Tibial nerve (tissue), 4 donors: ENCODE data around the gene POLR3A. TPM values are rescaled to one million over a fixed set of nuclear protein-coding genes. Genes with fewer than 3 reads are reported as not detected.

Experiments used
- DNase-seq, 2 donors: peaks; one replicate each; pipeline ENCODE4 v3.0.0-alpha.2; 2019; ENCODE audit warnings: low spot score in 2 of 2
- H3K27ac ChIP-seq, 4 donors: fragments of 200-600 bp; sonication (generic) in 3 of 4; one replicate each; pipeline ENCODE4 v1.5.1; 2017 to 2019; ENCODE audit warnings: mild to moderate bottlenecking in 1 of 4
- H3K27me3 ChIP-seq, 2 donors: fragments of 200-600 bp; sonication (generic) in 1 of 2; one replicate each; pipeline versions ENCODE4 v1.5.1 to v1.6.0; 2017 to 2019
- H3K36me3 ChIP-seq, 3 donors: fragments of 200-600 bp; sonication (generic); one replicate each; pipeline ENCODE4 v1.5.1; 2018 to 2019
- H3K4me1 ChIP-seq, 4 donors: fragments of 200-600 bp; sonication (generic) in 3 of 4; one replicate each; pipeline ENCODE4 v1.5.1; 2017 to 2019
- H3K4me3 ChIP-seq, 4 donors: fragments of 200-600 bp; sonication (generic) in 3 of 4; one replicate each; pipeline ENCODE4 v1.5.1; 2017 to 2019; ENCODE audit warnings: mild to moderate bottlenecking in 1 of 4, moderate library complexity in 1 of 4
- H3K9me3 ChIP-seq, 4 donors: fragments of 200-600 bp; sonication (generic) in 3 of 4; one replicate each; pipeline ENCODE4 v1.5.1; 2017 to 2019
- CTCF ChIP-seq, 5 experiments: fragments of 200-600 bp in 3 of 5; fragments of 450-650 bp in 2 of 5; sonication (generic) in 3 of 5; IDR thresholded peaks; one replicate each; pipeline ENCODE4 v1.5.1; 2016 to 2019; ENCODE audit warnings: antibody characterized with exemption in 5 of 5, mild to moderate bottlenecking in 3 of 5, moderate library complexity in 2 of 5
- EP300 ChIP-seq, 2 donors: sonication (generic); formaldehyde crosslinking; IDR thresholded peaks; one replicate each; pipeline ENCODE4 v1.6.1; 2017; ENCODE audit warnings: antibody characterized with exemption in 2 of 2, mild to moderate bottlenecking in 1 of 2
- POLR2A ChIP-seq, 2 donors: fragments of 450-650 bp; IDR thresholded peaks; one replicate each; pipeline ENCODE4 v1.6.1; 2017; ENCODE audit warnings: antibody characterized with exemption in 2 of 2, mild to moderate bottlenecking in 2 of 2, moderate library complexity in 2 of 2
- WGBS, 2 donors: methylation state at CpG; one replicate each; pipeline ENCODE4 v1.1.5; 2018; 5-methylcytosine and 5-hydroxymethylcytosine counted together
- total RNA-seq, 4 donors: library from RNA; depleted of rRNA; stranded (reverse); fragments of >200 nt; gene quantifications; one replicate each; pipeline ENCODE4 v1.1.0, GENCODE V29; 2016

Gene POLR3A
- total RNA-seq, 4 donors from 2014 or later: 10.2 to 16.8 (median 11.4) TPM

- DNase-seq: no peak
- no peak overlapping the region for H3K27ac ChIP-seq
- H3K27me3 ChIP-seq: no peaks in the 10 kb centered on the region
- H3K4me3 ChIP-seq: no peak overlapping the region
- H3K4me1 ChIP-seq: peaks cover 0 to 54% (median 12%) of the 10 kb centered on the region in 4 donors
- H3K36me3 ChIP-seq: peaks cover 0 to 82% (median 28%) of the 10 kb centered on the region in 3 donors
- TF ChIP-seq POLR2A (IDR thresholded peaks at IDR 0.05): no peak
- no peak for TF ChIP-seq CTCF (IDR thresholded peaks at IDR 0.05)
- TF ChIP-seq EP300 (IDR thresholded peaks at IDR 0.05): no peak
- H3K9me3 ChIP-seq: no peaks in the 10 kb centered on the region
- WGBS, 2 donors: 62 to 68% methylated on average over 5 of the region's 5 CpGs
Observed at GRCh38 chr10:78038791-78039547, 9.7 kb upstream of the POLR3A start.

- 68 to 73% methylated on average over 2 of the region's 2 CpGs for WGBS, 2 donors
- no peak for DNase-seq
- H3K4me3 ChIP-seq: no peak overlapping the region
- TF ChIP-seq CTCF (IDR thresholded peaks at IDR 0.05) (no peak), EP300 (IDR thresholded peaks at IDR 0.05) (no peak), POLR2A (IDR thresholded peaks at IDR 0.05) (no peak)
- H3K9me3 ChIP-seq: no peaks in the 10 kb centered on the region
- no peaks in the 10 kb centered on the region for H3K27me3 ChIP-seq
- H3K36me3 ChIP-seq: peaks cover 0 to 80% (median 28%) of the 10 kb centered on the region in 3 donors
- peaks cover 0 to 56% (median 12%) of the 10 kb centered on the region in 4 donors for H3K4me1 ChIP-seq
- H3K27ac ChIP-seq: no peak overlapping the region
Observed at GRCh38 chr10:78038105-78038504, 8.8 kb upstream of the POLR3A start.

GRCh38 chr10:78035933-78036583, 6.7 kb upstream of the POLR3A start:
- Histone ChIP-seq H3K4me1 (peaks cover 0 to 59% (median 12%) of the 10 kb centered on the region in 4 donors), H3K4me3 (no peak overlapping the region), H3K27me3 (no peaks in the 10 kb centered on the region), H3K9me3 (no peaks in the 10 kb centered on the region), H3K27ac (no peak overlapping the region), H3K36me3 (peaks cover 0 to 59% (median 28%) of the 10 kb centered on the region in 3 donors)
- WGBS, 2 donors: 87% methylated on average over 9 of the region's 9 CpGs
- no peak for DNase-seq
- TF ChIP-seq EP300 (IDR thresholded peaks at IDR 0.05): no peak
- TF ChIP-seq CTCF (IDR thresholded peaks at IDR 0.05): no peak
- no peak for TF ChIP-seq POLR2A (IDR thresholded peaks at IDR 0.05)

- 87 to 93% methylated on average over 5 of the region's 5 CpGs for WGBS, 2 donors
- Histone ChIP-seq H3K4me1 (peaks cover 0 to 59% (median 12%) of the 10 kb centered on the region in 4 donors), H3K9me3 (no peaks in the 10 kb centered on the region), H3K27me3 (no peaks in the 10 kb centered on the region), H3K36me3 (peaks cover 0 to 53% (median 24%) of the 10 kb centered on the region in 3 donors), H3K27ac (peak overlapping the region in 1 of 4 donors; percentile 82), H3K4me3 (no peak overlapping the region)
- no peak for DNase-seq
- TF ChIP-seq EP300 (IDR thresholded peaks at IDR 0.05) (no peak), CTCF (IDR thresholded peaks at IDR 0.05) (no peak), POLR2A (IDR thresholded peaks at IDR 0.05) (no peak)
Observed at GRCh38 chr10:78035437-78035836, 6.1 kb upstream of the POLR3A start.

- H3K27me3 ChIP-seq: no peaks in the 10 kb centered on the region
- no peak for DNase-seq
- no peak for TF ChIP-seq POLR2A (IDR thresholded peaks at IDR 0.05)
- no peak for TF ChIP-seq EP300 (IDR thresholded peaks at IDR 0.05)
- TF ChIP-seq CTCF (IDR thresholded peaks at IDR 0.05): no peak
- peaks cover 0 to 60% (median 12%) of the 10 kb centered on the region in 4 donors for H3K4me1 ChIP-seq
- WGBS, 2 donors: 74 to 82% methylated on average over 5 of the region's 5 CpGs
- peak overlapping the region; percentile 72 to 82 (median 75) for H3K4me3 ChIP-seq
- H3K36me3 ChIP-seq: peaks cover 0 to 50% (median 24%) of the 10 kb centered on the region in 3 donors
- no peaks in the 10 kb centered on the region for H3K9me3 ChIP-seq
- H3K27ac ChIP-seq: peak overlapping the region in 2 of 4 donors; percentile 73 to 82
Observed at GRCh38 chr10:78035025-78035424, 5.7 kb upstream of the POLR3A start.
